Adrenal gland (tissue), 12 donors: ENCODE measurements around the gene XIRP2. TPM values are rescaled to one million over a fixed set of nuclear protein-coding genes. Genes with fewer than 3 reads are reported as not detected.

ENCODE experiments used
- DNase-seq, 7 donors: peaks; one replicate each; pipeline ENCODE4 v3.0.0-alpha.2; 2019 to 2020
- H3K27ac ChIP-seq, 5 donors: fragments of 200-600 bp; sonication (generic) in 4 of 5; 1 replicate in 3 of 5; 2 replicates in 2 of 5; pipeline versions ENCODE4 v1.5.1 to v1.8.0; 2016 to 2020; ENCODE audit warnings: mild to moderate bottlenecking in 1 of 5
- H3K27me3 ChIP-seq: fragments of 200-600 bp; 2 replicates; pipeline ENCODE4 v1.8.0; 2021
- H3K36me3 ChIP-seq, 2 donors: fragments of 200-600 bp; replicated peaks in 1 of 2; 1 replicate in 1 of 2; 2 replicates in 1 of 2; pipeline versions ENCODE4 v1.5.1 to v1.8.0; 2018 to 2022
- H3K4me1 ChIP-seq, 2 donors: fragments of 200-600 bp; replicated peaks in 1 of 2; 1 replicate in 1 of 2; 2 replicates in 1 of 2; pipeline versions ENCODE4 v1.5.1 to v1.8.0; 2018 to 2021
- H3K4me3 ChIP-seq, 4 donors: fragments of 200-600 bp; sonication (generic) in 3 of 4; one replicate each; pipeline ENCODE4 v1.5.1; 2016 to 2018
- H3K9me3 ChIP-seq, 3 donors: fragments of 200-600 bp; sonication (generic) in 1 of 3; replicated peaks in 1 of 3; 1 replicate in 2 of 3; 2 replicates in 1 of 3; pipeline versions ENCODE4 v1.5.1 to v1.8.0; 2016 to 2021
- POLR2A ChIP-seq, 2 donors: fragments of 450-650 bp; IDR thresholded peaks; one replicate each; pipeline ENCODE4 v1.6.1; 2017; ENCODE audit warnings: antibody characterized with exemption in 2 of 2, mild to moderate bottlenecking in 2 of 2, moderate library complexity in 1 of 2
- WGBS, 4 donors: extraction: QIAGEN DNeasy Blood & Tissue Kit in 2 of 4; methylation state at CpG; one replicate each; pipeline versions ENCODE4 v1.1.5 to v1.1.7; 2013 to 2017; 5-methylcytosine and 5-hydroxymethylcytosine counted together
- intact Hi-C, 2 donors: fragments of 100-400 bp; cut with DNase I; formaldehyde crosslinking; loops; one replicate each; pipeline versions ENCODE4 v1.14.1 to v1.15.0; 2022 to 2023
- polyA plus RNA-seq, 3 donors: library from polyadenylated mRNA; stranded (reverse); fragments of 200-250 nt in 2 of 3; fragments of 350-450 nt in 1 of 3; fragmentation: Illumina TruSeq in 1 of 3; extraction: RNeasy Lipid Tissue Mini Kit (QIAGEN cat#74804) in 1 of 3; gene quantifications; one replicate each; pipeline ENCODE4 v1.2.3, GENCODE V29; 2013 to 2014
- total RNA-seq, 9 donors: library from RNA; depleted of rRNA in 4 of 9; stranded (reverse); fragments of >200 nt in 4 of 9; fragments of 120-200 nt in 1 of 9; fragmentation: NEBNext Ultra II Directional in 1 of 9; extraction: Animal tissue kit (Norgen Biotek cat#: 25700) in 1 of 9; gene quantifications; one replicate each; pipeline versions ENCODE4 v1.1.0 to v1.2.4, GENCODE V29; 2013 to 2023
- TF ChIP-seq, protein P1 (sequence below), 6 experiments: fragments of 450-650 bp in 4 of 6; fragments of 200-600 bp in 2 of 6; sonication (generic) in 1 of 6; IDR thresholded peaks; 1 replicate in 5 of 6; 2 replicates in 1 of 6; pipeline versions ENCODE4 v1.5.1 to v1.8.0; 2016 to 2021; ENCODE audit warnings: antibody characterized with exemption in 6 of 6, mild to moderate bottlenecking in 2 of 6, moderate library complexity in 1 of 6
- donor health status: healthy with polysubstance abuse.
- donor health status: Bipolar disorder and iron deficiency.
- donor health status: DM: yes; HTN: yes; CAD: no.
- donor health status: DM: no; HTN: no; CAD: no.
- donor health status: DM: no; HTN: no; CAD: no.
- donor health status: DM: yes; HTN: yes; CAD: no.

XIRP2 gene
- total and polyA plus RNA-seq, 12 donors = 0.06 to 1.3 (median 0.17) TPM; not detected in 7

DNA sequence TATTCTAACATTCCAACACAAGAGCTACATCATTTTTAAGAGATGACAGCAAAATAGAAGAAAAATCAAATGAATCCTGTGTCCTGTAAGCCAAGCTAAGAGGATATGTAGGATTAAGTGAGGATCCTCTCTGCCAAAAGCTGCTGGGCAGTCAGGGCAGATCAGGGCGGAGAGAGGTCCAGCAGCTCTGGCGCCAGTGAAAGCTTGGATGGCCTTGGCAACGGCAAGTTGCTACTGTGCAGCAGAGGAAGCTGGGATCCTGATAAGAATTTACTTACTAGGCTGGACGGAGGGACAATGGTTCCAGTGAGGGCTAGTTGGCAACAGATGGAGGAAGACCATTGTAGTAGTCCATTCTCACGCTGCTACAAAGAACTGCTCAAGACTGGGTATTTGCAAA lies 391.5 kb downstream of the XIRP2 start:
- 41 to 63% (median 46%) methylated on average over 5 of the region's 5 CpGs for WGBS, 4 donors
- no peaks in the 10 kb centered on the region for H3K4me1 ChIP-seq

DNA sequence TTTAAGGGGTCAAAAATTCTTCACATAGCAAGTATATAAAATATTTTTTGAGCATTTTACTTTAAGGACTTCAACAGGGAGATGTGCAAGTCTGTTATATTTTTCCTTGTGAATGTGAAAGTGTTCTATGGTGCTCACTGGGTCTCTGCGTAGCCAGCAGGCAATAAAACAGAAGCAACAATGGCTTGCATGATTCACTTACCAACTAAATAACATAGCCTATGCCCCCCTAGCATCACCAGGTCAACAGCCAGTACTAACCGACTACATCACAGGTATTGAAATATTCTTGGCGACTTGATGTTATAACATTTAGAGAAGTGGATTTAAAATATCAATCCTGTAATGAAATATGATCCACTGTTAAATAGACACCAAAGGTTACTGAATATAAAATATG lies 398.9 kb downstream of the XIRP2 start:
- intact Hi-C loops = no loop called here
- TF ChIP-seq POLR2A (IDR thresholded peaks at IDR 0.05) = no peak
- TF ChIP-seq, protein P1, sequence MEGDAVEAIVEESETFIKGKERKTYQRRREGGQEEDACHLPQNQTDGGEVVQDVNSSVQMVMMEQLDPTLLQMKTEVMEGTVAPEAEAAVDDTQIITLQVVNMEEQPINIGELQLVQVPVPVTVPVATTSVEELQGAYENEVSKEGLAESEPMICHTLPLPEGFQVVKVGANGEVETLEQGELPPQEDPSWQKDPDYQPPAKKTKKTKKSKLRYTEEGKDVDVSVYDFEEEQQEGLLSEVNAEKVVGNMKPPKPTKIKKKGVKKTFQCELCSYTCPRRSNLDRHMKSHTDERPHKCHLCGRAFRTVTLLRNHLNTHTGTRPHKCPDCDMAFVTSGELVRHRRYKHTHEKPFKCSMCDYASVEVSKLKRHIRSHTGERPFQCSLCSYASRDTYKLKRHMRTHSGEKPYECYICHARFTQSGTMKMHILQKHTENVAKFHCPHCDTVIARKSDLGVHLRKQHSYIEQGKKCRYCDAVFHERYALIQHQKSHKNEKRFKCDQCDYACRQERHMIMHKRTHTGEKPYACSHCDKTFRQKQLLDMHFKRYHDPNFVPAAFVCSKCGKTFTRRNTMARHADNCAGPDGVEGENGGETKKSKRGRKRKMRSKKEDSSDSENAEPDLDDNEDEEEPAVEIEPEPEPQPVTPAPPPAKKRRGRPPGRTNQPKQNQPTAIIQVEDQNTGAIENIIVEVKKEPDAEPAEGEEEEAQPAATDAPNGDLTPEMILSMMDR (IDR thresholded peaks at IDR 0.05) = no peak
- Histone ChIP-seq H3K9me3 (no peaks in the 10 kb centered on the region), H3K27ac (no peak overlapping the region), H3K27me3 (no peaks in the 10 kb centered on the region), H3K4me3 (no peak overlapping the region), H3K4me1 (peaks cover 0 to 4% of the 10 kb centered on the region in 2 donors), H3K36me3 (no peaks in the 10 kb centered on the region)
- DNase-seq = no peak
- 77 to 88% (median 80%) methylated on average over 3 of the region's 3 CpGs for WGBS, 4 donors

More for the DNA sequence above, 391.5 kb downstream of the XIRP2 start:
- Histone ChIP-seq H3K4me3 (no peak overlapping the region), H3K36me3 (no peaks in the 10 kb centered on the region), H3K27me3 (no peaks in the 10 kb centered on the region), H3K9me3 (no peaks in the 10 kb centered on the region), H3K27ac (no peak overlapping the region)
- no peak for DNase-seq
- no peak for TF ChIP-seq POLR2A (IDR thresholded peaks at IDR 0.05)
- TF ChIP-seq, protein P1 (IDR thresholded peaks at IDR 0.05) = no peak
- intact Hi-C loops = no loop called here

DNA sequence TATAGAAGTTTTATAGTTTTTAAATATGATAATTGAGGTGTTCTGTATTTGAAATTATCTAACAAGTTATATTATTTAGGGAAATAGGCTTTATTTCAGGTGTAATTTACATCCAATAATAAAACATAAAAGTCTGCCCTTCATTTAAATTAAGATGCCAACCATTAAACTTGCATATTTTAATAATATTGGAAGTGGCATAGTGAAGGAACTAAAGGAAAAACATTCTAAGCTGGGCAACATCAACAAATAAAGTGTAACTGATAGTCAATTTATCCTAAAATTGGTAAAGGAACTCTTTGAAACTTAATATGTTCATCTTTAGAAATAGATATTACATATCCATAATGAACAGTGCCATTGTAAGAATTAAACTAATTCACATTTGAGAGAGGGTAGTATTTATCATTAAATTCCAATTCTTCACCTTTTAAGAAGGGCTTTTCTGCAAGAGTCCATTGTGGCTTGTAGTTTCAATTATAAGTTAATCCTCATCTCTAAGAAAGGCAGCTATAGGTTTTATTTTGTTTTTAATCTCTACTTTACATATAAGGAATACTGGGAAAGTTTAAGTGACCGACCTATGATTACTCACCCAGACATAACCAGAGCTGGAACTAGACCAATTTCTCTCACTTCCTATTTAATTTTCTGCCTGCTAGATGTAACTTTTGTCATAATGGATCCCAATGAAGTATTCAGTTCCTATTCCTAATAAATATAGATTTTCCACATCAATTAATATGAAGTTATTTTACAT lies 401.6 kb downstream of the XIRP2 start:
- no peak for TF ChIP-seq POLR2A (IDR thresholded peaks at IDR 0.05)
- TF ChIP-seq, protein P1 (IDR thresholded peaks at IDR 0.05) = no peak
- Histone ChIP-seq H3K9me3 (no peaks in the 10 kb centered on the region), H3K36me3 (no peaks in the 10 kb centered on the region), H3K4me1 (peaks cover 10 to 21% of the 10 kb centered on the region in 2 donors), H3K27me3 (peaks cover 10% of the 10 kb centered on the region), H3K27ac (no peak overlapping the region), H3K4me3 (no peak overlapping the region)
- intact Hi-C loops = no loop called here
- no peak for DNase-seq
- WGBS, 4 donors = 50 to 78% (median 69%) methylated on average over 1 of the region's 1 CpG

DNA sequence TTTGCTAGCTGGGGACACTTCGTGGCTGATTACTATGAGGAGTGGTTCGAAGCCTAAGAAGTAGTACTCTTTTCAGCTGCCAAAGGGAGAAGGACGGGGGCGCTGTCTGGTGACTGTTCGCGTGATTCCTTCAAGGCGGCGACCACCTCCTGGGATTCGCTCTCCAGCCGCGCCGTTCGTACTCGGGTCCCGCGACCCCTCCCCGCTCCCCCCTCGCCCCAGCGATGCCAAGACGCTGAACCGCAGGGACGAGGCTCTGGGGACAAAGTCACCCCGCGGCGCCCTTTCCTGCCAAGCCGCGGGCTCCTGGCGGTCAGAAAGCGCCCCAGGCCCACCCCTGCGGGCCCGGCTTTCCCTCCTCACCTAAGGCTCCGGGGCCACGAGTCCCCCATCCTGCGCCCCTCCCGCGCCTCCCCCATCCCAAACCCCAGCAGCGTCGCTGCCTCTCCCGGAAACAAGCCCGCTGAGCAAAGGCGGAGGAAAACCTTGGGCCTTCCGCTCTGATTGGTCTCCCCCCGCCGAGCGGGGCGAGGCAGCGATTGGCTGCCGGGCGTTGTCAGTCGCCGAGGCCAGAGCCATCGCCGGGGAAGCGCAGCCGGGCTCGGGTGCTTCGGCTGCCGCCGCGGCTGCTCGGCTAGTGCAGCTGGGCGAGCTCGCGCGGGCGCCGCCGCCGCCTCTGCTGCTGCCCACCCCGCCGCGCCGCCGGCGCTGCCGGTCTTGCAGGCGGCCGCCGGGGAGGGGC lies 404.3 kb downstream of the XIRP2 start, which contains the start of gene B3GALT1:
Gene B3GALT1 (plus strand): TSS at position 572 of the 742 bp plus-strand sequence.
- Histone ChIP-seq H3K27me3 (peaks cover 30% of the 10 kb centered on the region), H3K4me3 (peak within 1 kb of the TSS; percentile 12 to 77 (median 46)), H3K27ac (peak within 1 kb of the TSS in 3 of 5 donors; percentile 29 to 76 (median 75)), H3K4me1 (peaks cover 10 to 21% of the 10 kb centered on the region in 2 donors), H3K9me3 (no peaks in the 10 kb centered on the region), H3K36me3 (no peaks in the 10 kb centered on the region)
- 0 to 3% (median 1%) methylated on average over 2 to 79 of the region's 79 CpGs for WGBS, 4 donors
- TF ChIP-seq, protein P1 (IDR thresholded peaks at IDR 0.05) = no peak
- peak; percentile 13 to 57 for TF ChIP-seq POLR2A (IDR thresholded peaks at IDR 0.05)
- intact Hi-C loops = no loop called here
- peak; percentile 81 to 91 (median 86) for DNase-seq
